Right cardiac atrium (tissue), 5 donors: ENCODE data around the gene TEC. TPM values are rescaled to one million over a fixed set of nuclear protein-coding genes. Genes with fewer than 3 reads are reported as not detected.
"Not testable (repeated sequence)": the region's sequence is repeated elsewhere in the genome, so short reads cannot be mapped to it uniquely, and the experiment has no call there.

Source experiments
- ATAC-seq, 2 donors: fragments of 200-7000 bp; cut with Tn5 transposase; one replicate each; pipeline versions ENCODE4 v1.8.0 to v1.9.1; 2020; ENCODE audit warnings: moderate library complexity in 2 of 2, mild to moderate bottlenecking in 1 of 2
- DNase-seq, 3 donors: peaks; one replicate each; pipeline ENCODE4 v3.0.0-alpha.2; 2020
- H3K27ac ChIP-seq: one replicate; pipeline ENCODE4 v1.5.1; 2013; ENCODE audit warnings: mild to moderate bottlenecking, low read length, control low read depth, moderate library complexity
- H3K27me3 ChIP-seq: one replicate; pipeline ENCODE4 v1.6.1; 2013; ENCODE audit not compliant: control insufficient read depth, insufficient read depth
- H3K4me1 ChIP-seq: one replicate; pipeline ENCODE4 v1.6.1; 2013; ENCODE audit warnings: low read length; ENCODE audit not compliant: control insufficient read depth, insufficient read depth
- H3K4me3 ChIP-seq: one replicate; pipeline ENCODE4 v1.5.1; 2013; ENCODE audit warnings: low read length, control low read depth
- H3K9me3 ChIP-seq: one replicate; pipeline ENCODE4 v1.6.1; 2013; ENCODE audit warnings: low read length; ENCODE audit not compliant: control insufficient read depth
- WGBS: extraction: QIAGEN DNeasy Blood & Tissue Kit; methylation state at CpG from one replicate; pipeline ENCODE4 v1.1.7; 2013; 5-methylcytosine and 5-hydroxymethylcytosine counted together
- intact Hi-C, 4 donors: fragments of 100-400 bp; cut with DNase I; formaldehyde crosslinking; loops; one replicate each; pipeline versions ENCODE4 v1.11.0 to v1.14.0; 2022 to 2023
- polyA plus RNA-seq: library from polyadenylated mRNA; stranded (reverse); fragments of 200-250 nt; gene quantifications from one replicate; pipeline ENCODE4 v1.2.3, GENCODE V29; 2013
- total RNA-seq, 4 donors: library from RNA; stranded (reverse); fragmentation: NEBNext Ultra II Directional; extraction: Animal tissue kit (Norgen Biotek cat#: 25700); gene quantifications; one replicate each; pipeline ENCODE4 v1.2.1, GENCODE V29; 2021
- donor health status: healthy with polysubstance abuse.
- donor health status: DM: no; HTN: yes; CAD: no.
- donor health status: DM: no; HTN: no; CAD: no.
- donor health status: DM: no; HTN: yes; CAD: no; lungs with severe emphysema.
- donor health status: DM: yes; HTN: yes; CAD: no.

The TEC gene
- total and polyA plus RNA-seq, 5 donors = 0.84 to 3.7 (median 1.9) TPM

DNA sequence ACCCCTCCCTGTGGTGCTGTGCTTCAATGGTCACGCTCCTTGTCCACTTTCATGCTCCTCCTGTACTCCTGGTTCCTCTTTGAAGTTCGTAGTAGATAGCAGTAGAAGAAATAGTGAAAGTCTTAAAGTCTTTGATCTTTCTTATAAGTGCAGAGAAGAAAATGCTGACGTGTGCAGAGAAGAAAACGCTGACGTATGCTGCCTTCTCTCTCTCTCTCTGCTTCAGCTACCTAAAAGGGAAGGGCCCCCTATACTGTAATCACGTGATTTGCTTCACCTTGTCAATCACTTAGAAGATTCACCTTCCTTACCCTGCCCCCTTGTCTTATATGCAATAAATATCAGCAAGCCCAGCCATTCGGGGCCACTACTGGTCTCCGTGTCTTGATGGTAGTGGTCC, 50.2 kb downstream of the TEC start:
- intact Hi-C loops, DNase-seq, H3K4me1 ChIP-seq, ATAC-seq, H3K9me3 ChIP-seq, H3K27me3 ChIP-seq, H3K4me3 ChIP-seq, H3K27ac ChIP-seq: not testable (repeated sequence)
- WGBS = 75% methylated on average over 8 of the region's 8 CpGs

DNA sequence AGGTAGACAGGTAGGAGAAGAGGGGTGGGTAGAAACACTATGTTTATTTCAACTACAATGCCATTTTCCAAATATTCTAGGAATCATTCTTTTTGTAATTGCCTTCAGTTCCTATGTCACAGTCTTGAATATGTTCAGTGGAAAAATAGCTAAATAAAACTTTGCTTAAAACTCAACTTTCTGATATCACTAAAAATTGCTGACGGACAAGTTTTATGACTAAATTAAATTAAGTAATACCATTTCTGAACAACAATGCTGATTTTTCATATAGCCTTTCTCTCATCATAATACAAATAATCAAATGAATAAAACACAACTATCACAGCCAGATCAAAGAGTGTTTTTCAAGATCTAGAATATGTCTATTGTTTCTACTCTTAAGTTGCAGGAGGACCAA, 53.1 kb downstream of the TEC start:
- WGBS = 96% methylated on average over 1 of the region's 1 CpG
- ATAC-seq = no peak

DNA sequence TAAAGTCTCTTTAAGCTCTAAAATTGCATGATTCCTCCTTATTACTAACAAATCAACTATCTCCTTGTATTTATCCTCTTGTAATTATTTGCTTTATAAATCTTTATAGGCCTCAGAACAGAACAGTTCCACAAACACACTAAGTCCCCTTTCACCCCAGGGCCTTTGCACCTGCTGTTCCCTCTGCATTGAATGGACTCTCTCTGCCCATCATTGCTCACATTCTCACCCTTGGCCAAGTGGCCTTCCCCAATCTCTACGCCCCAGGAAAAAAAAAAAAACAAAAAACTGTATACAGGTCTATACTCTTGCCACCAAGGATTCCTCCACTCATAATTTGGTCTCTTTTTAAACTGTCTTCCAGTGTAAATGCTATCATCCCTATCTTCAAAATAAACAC, 53.7 kb downstream of the TEC start:
- ATAC-seq = no peak
- Histone ChIP-seq H3K4me3 (no peak overlapping the region), H3K9me3 (no peaks in the 10 kb centered on the region), H3K27me3 (no peaks in the 10 kb centered on the region), H3K4me1 (no peaks in the 10 kb centered on the region), H3K27ac (no peak overlapping the region)
- DNase-seq = no peak
- WGBS = 81% methylated on average over 1 of the region's 1 CpG
- intact Hi-C loops = no loop called here

More for the DNA sequence above, 53.1 kb downstream of the TEC start:
- H3K4me3 ChIP-seq = no peak overlapping the region
- DNase-seq = no peak
- H3K9me3 ChIP-seq = no peaks in the 10 kb centered on the region
- H3K4me1 ChIP-seq = no peaks in the 10 kb centered on the region
- intact Hi-C loops = no loop called here
- H3K27me3 ChIP-seq = no peaks in the 10 kb centered on the region
- no peak overlapping the region for H3K27ac ChIP-seq

DNA sequence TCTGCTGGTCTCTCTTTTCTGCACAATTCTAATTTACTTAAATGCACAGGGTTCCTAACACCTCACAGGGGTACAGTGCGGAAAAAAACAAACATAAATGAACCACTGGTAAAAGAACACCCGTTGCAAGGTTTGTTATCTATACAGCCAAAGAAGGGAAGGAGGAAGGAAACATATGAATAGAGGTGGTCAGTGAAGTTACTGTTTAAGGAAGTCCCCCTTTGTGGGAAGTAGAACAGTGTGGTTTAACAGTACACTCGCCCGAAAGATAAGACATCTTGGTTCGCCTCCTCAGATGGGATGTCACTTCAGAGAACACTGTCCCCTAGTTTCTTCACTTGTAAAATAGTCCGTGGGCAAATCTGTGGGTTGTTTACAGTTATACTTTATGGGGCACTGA, 57.5 kb downstream of the TEC start:
- no peaks in the 10 kb centered on the region for H3K27me3 ChIP-seq
- DNase-seq (no peak), ATAC-seq (no peak)
- no peaks in the 10 kb centered on the region for H3K4me1 ChIP-seq
- no peak overlapping the region for H3K4me3 ChIP-seq
- 53% methylated on average over 6 of the region's 6 CpGs for WGBS
- intact Hi-C loops = no loop called here
- no peak overlapping the region for H3K27ac ChIP-seq
- H3K9me3 ChIP-seq = no peaks in the 10 kb centered on the region

DNA sequence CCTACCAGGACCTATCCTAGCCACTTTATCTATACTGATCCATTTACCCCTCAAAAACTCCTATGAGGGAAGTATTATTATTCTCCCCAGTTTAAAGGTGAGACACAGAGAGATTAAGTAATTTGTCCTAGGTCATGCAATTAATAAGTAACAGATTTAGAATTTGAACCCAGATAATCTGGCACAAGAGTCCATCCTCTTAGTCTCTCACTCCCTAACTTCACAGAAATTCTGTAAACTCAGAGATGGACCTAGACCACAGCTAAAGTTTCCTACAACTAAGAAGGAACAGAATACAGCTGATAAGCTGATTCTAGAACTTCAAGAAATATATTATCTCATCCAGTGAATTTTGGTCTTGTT, 58.7 kb downstream of the TEC start:
- no peak for ATAC-seq
- H3K4me1 ChIP-seq = no peaks in the 10 kb centered on the region
- no peak overlapping the region for H3K27ac ChIP-seq
- no peak for DNase-seq
- H3K27me3 ChIP-seq = no peaks in the 10 kb centered on the region
- no peaks in the 10 kb centered on the region for H3K9me3 ChIP-seq
- intact Hi-C loops = no loop called here
- no peak overlapping the region for H3K4me3 ChIP-seq

DNA sequence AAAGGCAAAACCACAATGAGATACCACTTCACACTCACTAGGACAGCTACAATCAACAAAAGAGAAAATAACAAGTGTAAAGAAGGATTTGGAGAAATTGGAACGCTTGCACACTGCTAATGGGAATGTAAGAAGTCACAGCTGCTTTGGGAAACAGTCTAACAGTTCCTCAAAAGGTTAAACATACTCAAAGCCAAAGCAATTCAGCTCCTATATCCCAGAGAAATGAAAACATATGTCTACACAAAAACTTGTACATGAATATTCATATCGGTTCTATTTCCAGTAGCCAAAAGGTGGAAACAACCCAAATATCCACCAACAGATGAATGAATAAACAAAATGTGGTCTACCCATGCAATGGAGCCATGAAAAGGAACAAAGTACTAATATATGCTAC, 64.0 kb downstream of the TEC start:
- ATAC-seq (no peak), DNase-seq (no peak)
- Histone ChIP-seq H3K4me1 (no peaks in the 10 kb centered on the region), H3K4me3 (no peak overlapping the region), H3K9me3 (no peaks in the 10 kb centered on the region), H3K27me3 (no peaks in the 10 kb centered on the region), H3K27ac (no peak overlapping the region)
- intact Hi-C loops = no loop called here
- WGBS = 71% methylated on average over 2 of the region's 2 CpGs

DNA sequence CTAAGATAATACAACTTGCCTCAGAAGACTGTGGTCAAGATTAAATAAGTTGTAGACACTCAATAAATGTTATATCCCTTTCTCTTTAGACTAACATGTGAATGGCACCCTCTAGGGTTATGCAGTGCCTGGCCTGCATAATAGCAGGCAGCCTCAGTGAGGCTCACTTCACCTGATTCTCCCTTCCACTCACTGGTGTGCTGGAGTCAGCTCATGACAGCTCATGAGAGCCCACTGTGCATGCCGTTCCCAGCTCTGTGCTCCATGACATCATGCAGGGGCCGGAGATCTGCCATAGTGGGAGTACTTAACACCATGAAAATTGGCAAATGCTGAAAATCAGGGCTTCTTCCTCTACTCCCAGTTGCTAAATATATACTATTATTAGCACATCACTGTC, 64.5 kb downstream of the TEC start:
- Histone ChIP-seq H3K27ac (no peak overlapping the region), H3K27me3 (no peaks in the 10 kb centered on the region), H3K9me3 (no peaks in the 10 kb centered on the region), H3K4me1 (no peaks in the 10 kb centered on the region), H3K4me3 (no peak overlapping the region)
- 49% methylated on average over 2 of the region's 2 CpGs for WGBS
- intact Hi-C loops = no loop called here
- ATAC-seq (peak in 1 of 2 donors; percentile 52), DNase-seq (no peak)

DNA sequence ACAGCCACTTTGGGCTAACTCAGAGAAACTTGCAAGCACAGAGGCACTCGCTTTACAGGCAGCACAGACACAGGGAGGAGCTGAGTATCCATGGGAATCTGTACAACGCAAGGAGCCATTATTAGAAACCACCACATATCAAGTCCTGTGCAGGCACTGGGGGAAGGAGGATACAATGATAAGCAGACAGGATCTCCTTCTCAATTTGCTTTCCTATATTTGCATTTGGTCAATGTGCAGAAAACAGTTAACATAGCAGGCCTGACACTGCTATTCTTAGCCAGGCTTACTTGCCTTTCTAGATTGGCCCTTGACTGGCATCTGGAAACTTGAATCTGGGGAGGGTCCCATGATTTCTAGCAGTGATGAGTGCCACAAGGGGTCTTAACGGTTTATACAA, 65.8 kb downstream of the TEC start:
- Histone ChIP-seq H3K4me3 (no peak overlapping the region), H3K27me3 (no peaks in the 10 kb centered on the region), H3K9me3 (no peaks in the 10 kb centered on the region), H3K27ac (no peak overlapping the region), H3K4me1 (no peaks in the 10 kb centered on the region)
- ATAC-seq = peak in 1 of 2 donors; percentile 40
- DNase-seq = no peak
- 41% methylated on average over 3 of the region's 3 CpGs for WGBS
- intact Hi-C loops = no loop called here

DNA sequence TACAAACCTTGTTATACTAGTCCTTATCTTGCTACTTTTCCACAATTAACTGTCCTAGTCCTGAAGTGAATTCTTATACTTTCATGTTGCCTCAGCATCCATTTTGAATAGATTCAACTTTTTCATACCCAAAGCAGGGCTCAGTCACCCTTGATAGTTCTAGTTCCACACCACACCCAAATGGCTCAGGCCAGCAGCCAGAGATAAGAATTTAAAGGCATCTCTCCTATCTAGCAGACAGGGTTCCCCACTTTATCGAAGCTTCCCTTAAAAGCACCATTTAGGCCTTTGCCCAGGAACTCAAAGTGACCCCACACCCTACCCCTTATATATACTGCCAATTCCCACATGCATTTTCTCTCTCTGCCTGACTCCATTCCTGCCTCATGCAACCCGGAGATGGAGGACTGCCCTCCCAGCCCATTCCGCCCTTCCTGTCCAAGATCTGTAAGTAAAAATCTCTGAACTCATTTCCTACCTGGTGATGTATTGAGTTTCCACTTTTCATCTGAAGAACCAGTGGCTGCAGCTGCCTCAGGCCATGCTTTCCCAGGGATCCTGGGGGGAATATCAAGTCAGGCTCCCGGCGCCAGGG, 71.9 kb downstream of the TEC start:
- Histone ChIP-seq H3K4me1 (no peaks in the 10 kb centered on the region), H3K27ac (no peak overlapping the region), H3K4me3 (no peak overlapping the region), H3K9me3 (no peaks in the 10 kb centered on the region), H3K27me3 (no peaks in the 10 kb centered on the region)
- ATAC-seq (peak in 1 of 2 donors; percentile 53), DNase-seq (no peak)
- WGBS = 72% methylated on average over 5 of the region's 5 CpGs
- intact Hi-C loops = no loop called here

DNA sequence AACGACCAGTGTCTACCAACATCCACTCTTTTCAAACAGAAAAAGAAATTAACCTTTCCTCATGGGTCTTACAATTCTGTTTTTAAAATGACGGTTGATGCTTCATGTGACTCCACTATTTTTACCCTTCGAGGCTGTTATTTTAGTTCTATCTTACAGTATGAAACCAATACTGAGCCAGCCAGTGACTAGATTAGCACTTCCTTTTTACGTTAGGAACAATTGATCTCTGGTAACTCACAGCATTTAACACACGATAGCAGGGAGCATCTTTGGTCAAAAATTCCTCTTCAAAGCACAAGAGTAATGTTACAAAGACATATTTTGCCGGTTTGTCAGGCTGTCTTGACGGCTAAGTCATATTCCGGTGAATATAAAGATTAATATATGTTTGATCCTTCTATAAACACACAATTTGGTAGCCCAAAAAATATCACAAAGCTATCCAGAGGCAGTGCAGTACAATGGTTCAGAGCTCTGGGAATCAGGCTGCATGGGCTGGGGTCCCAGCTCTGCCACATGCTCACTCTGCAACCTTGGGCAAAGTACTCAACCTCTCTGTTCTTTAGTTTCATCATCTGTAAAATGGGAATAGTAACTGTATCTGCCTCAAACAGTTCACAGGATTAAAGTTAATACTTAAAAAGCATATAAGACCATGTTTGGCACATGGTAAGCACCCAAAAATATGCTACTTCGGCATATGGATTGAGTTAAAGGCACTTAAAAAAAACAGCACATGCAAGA, 72.7 kb downstream of the TEC start:
- Histone ChIP-seq H3K27ac (no peak overlapping the region), H3K4me3 (no peak overlapping the region), H3K9me3 (no peaks in the 10 kb centered on the region), H3K4me1 (no peaks in the 10 kb centered on the region), H3K27me3 (no peaks in the 10 kb centered on the region)
- ATAC-seq (no peak), DNase-seq (no peak)
- intact Hi-C loops = no loop called here
- whole genome bisulfite sequencing = 67% methylated on average over 9 of the region's 9 CpGs

DNA sequence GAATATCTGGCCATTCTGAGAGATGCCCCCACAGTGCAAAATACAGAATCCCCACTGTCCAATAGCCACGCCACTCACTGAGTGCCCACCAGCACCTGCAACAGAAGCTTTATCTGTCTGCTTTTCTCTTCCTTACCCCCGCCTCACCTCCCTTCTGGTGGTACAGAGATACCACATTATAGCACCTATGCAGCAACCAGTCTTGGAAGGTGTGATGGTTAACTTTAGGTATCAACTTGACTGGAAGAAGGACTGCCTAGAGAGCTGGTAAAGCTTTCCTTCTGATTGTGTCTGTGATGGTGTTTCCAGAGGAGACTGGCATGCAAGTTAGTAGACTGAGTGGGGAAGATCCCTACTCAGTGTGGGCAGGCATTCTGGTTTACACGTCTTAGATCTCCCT, 73.8 kb downstream of the TEC start:
- ATAC-seq (no peak), DNase-seq (no peak)
- Histone ChIP-seq H3K27ac (no peak overlapping the region), H3K9me3 (no peaks in the 10 kb centered on the region), H3K4me1 (no peaks in the 10 kb centered on the region), H3K27me3 (no peaks in the 10 kb centered on the region), H3K4me3 (no peak overlapping the region)
- intact Hi-C loops = no loop called here
- WGBS = 90% methylated on average over 3 of the region's 3 CpGs

DNA sequence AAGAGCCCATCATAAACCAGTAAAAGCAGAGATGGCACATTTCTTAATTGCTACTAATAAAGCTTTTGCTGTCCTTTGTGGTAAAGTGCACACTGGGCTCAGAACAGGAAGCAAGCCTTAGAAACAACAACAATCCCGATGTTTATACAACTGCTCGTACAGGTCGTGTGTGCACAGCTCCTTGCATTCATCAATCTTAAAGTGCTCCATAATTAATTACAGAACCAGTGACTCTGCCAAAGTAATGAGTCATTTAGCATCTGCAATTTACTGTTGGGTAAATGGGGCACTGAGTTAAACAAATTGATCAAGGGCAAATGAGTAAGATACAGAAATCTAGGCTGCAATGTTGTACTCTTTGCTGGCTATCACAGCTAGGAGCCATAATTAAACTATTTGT, 74.3 kb downstream of the TEC start:
- Histone ChIP-seq H3K4me3 (no peak overlapping the region), H3K27me3 (no peaks in the 10 kb centered on the region), H3K4me1 (no peaks in the 10 kb centered on the region), H3K27ac (no peak overlapping the region), H3K9me3 (no peaks in the 10 kb centered on the region)
- no peak for DNase-seq
- WGBS = 52% methylated on average over 3 of the region's 3 CpGs
- intact Hi-C loops = no loop called here
- ATAC-seq = peak; percentile 33 to 78
